GM18505 (cell line): Measurements from ENCODE around the gene UGT1A3.

Experiments used
- ATAC-seq: cut with Tn5 transposase; IDR thresholded peaks from one replicate; pipeline ENCODE4 v1.9.1; 2021; ENCODE audit not compliant: unreplicated experiment
- POLR2A ChIP-seq: IDR thresholded peaks from 4 replicates; pipeline ENCODE4 v1.6.1; 2011; ENCODE audit warnings: borderline replicate concordance; ENCODE audit not compliant: insufficient read depth, insufficient read length; ENCODE audit errors: extremely low read depth

Gene UGT1A3

DNA sequence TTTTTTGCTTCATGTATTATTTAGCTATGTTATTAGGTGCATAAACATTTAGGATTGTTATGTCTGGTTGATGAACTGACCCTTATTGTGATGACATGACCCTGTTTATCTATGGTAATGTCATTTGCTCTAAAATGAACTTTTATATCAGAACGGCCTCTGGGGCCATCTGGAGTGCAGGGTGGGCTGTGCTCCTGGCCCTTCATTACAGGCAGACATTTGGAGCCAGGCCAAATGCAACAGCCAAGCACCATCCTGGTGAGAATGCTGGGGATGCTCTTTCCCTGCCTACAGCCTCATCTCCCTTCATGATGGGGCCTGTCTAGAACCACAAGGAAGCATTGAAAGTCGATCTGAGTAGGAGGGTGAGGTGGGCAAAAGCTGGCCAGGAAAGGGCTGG lies 87.5 kb downstream of the UGT1A3 start:
- no peak for ATAC-seq
- TF ChIP-seq POLR2A = no peak

DNA sequence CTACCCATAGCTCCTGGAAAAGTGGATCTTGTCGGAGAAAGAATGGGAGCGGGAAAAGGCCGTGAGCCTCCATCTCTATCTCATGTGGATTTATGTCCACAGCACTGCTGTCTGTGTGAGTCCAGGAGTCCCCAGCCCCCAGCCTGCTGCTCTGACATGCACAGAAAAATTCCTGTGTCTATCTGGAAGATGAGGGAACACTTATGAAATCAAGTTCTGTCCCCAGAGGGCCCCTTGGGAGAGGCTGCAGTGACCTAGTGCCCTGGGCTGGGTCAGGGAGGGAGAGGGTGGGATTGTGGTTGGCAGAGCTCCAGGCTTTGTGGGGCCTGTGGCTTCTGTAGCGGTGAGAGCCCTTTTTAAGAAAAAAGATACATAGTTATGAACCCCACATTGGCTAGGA lies 87.9 kb downstream of the UGT1A3 start:
- TF ChIP-seq POLR2A = no peak
- ATAC-seq = no peak

DNA sequence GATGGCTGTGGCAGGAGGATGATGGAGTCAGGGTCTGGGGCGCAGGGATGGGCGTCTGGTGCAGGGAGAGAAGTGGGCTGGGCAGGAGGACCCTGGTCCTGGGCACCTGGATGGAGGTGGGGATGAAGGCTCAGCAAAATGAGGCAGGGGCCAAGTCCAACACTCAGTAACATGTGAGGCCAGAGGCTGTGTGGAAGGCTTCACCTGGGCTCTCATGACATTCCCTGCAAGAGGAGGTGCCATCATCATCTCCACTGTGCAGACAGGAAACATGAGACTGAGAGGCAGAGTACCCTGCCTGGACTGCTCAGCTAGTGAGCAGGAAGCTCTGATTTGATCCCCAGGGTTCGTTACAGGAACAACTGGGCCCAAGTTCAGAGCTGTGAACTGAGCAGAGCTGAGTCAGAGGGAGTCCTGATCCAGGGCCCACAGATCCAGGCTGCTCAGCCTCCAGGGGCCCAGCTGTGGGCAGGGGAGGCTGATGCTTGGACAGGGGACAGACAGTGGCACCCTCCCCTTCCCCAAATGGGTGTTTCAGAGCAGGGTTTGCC lies 88.6 kb downstream of the UGT1A3 start:
- TF ChIP-seq POLR2A = no peak
- ATAC-seq = no peak

DNA sequence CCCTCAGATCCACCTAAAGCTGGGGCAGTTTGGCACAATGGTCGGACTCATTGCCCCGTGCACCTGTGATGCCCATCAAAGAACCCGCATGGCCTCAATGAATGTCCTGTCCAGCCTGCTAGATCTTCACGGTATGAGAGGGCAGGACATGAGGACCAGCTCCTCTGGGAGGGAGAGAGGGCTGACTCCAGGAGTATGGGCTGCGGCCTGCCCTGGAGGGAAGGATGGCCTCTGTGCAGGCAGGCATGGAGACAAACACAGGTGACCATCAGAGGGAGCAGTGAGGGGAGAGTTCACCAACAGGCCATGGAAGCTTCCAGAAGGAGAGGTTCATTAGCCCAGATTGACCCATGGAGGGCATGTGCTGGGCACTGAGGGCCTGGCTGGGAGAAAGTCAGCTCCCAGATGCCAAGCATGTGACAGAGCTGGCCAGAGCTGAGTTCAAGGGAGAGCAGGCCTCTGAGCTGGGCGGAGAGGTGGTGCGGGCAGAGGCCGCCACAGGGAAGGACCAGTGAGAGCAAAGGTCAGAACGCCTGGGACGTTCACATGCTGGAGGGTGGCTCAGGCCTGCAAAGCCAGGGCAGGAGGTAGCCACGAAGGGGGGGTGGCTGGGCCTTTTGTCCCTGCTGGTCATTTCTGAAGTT lies 89.3 kb downstream of the UGT1A3 start:
- ATAC-seq = no peak
- TF ChIP-seq POLR2A = no peak

DNA sequence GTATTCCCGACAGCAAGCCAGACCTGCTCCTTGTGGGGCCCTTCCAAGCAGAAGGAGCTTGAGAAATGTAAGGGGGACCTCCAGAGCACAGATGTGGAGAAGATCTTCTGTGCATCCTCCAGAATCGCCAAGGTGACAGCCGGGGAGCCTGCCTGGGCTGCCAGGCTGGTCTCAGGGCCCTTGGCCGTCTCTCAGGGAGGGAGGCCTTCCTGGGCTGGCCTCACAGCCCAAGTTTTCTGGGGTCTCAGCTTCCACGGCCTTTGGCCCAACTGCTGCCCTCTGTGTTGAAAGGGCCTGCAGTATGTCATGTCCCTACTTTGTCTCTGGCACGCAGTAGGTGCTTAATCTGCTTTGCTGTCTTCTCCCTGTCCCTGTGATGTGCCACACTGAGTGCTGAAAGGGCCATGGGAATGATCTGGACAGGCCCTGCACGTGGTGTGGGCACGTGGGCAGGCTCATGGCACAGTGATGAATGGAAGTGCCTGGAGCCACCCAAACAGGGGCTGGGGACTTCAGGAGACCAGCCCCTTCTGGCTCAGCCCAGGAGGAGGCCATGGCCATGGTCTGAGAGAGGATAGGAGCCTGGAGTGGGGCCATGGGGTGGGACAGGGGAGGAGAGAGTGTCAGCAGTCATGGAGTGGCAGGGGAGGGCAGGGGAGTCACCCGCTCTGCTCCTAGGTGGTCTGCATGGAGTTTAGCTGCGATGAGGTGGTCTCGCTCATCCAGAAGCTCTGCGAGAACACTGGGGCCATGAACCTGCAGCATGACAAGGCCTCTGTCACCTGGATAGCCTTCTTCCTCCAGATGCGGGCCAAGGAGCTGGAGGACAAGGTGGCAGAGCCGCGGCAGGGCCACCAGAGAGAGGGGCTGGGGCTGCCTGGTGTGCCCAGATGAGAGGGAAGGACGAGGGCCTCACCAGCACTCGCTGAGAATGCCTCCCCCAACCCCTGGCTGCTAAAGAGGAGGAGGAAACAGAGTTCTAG lies 90.1 kb downstream of the UGT1A3 start:
- TF ChIP-seq POLR2A = no peak
- no peak for ATAC-seq

DNA sequence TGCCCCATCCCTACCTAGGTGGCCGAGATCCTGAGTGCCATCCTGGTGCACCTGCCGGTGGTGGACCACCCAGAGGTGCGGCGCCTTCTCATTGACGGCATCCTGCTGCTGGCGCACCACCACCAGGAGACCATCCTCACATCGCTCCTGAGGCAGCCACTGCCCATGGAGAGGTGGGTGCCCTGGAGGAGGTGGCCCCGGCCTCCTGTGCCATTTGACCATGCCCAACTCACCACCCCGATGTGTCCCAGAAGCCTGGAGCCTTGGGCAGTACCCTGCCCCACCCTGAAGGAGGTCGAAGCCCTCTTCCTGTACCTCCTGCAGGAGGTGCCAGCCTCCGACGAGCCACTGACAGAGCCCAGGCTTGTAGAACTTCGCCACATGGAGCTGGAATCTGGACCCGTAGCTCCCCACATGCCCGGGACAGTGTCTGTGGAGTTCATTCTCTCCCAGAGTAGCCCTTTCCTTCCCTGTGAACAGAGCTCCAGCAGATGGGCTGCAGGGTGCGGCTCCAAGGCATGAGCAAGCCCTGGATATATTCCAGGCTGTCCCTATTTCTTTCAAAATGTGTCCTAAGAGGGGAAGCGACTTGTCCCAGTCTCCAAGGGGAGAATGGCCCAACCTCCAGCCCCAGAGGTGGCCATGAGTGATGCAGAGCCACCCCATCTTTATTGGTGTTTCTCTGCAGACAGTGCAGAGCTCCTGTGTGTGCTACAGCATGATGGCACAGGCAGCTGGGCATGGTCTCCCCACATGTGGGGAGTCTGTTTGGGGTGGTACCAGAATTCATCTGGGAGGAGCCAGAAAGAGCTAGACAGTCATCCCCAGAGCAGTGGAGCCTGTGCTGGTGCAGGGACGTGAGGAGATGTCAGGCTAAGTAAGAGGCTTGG lies 91.3 kb downstream of the UGT1A3 start:
- no peak for TF ChIP-seq POLR2A
- ATAC-seq = no peak

DNA sequence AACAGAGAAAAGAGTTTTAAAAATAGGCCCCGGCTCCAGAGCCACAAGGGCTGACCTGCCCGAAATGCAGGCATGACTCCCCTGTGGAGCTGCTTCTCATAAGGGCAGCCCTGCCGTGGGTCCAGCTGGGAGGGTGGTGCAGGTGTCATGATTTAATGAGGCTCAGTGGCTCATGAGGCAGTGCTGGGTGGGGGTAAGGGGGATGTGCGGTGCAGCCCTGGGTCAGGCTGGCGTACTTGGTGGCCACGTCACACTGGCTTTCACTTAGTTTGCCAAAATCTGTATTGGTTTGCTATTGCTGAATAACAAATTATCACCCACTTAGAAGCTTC lies 91.9 kb downstream of the UGT1A3 start:
- ATAC-seq = no peak
- no peak for TF ChIP-seq POLR2A

DNA sequence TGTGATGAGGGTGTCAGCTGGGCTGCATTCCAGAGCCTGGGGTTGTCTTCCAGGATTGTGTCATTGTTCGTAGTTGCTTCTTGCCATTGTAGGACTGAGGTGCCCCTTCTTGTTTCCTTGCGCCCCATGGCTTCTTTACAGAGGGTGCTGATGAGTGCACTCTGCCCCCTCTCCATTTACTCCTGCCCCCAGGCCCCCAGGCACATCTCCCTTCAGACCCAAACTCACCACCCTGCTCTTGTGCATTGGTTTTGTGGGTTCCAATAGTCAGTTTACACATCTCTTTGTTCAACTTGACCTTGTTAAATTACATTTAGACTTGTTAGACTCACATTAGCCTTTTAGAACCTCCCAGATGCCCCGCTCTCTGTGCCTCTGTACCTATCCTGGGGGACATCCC lies 92.4 kb downstream of the UGT1A3 start:
- no peak for ATAC-seq
- no peak for TF ChIP-seq POLR2A

DNA sequence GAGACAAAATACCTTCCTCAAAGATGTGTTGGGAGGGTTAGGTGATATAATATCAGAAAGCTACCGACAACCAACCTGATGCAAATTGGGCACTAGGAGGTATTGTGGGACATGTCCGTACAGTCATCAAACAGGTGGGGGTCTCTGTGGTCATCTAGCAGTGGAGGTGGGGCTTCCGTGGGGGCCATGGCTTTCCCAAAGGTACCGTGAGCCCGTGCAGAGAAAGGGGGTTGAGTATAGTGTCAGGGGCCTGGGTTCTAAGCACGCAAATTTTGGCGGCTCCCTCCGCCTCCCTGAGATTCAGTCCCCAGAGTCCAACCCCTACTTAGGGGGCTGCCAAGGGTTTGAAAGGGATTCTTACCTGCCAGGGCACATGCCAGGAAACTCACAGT lies 92.9 kb downstream of the UGT1A3 start:
- TF ChIP-seq POLR2A = no peak
- ATAC-seq = no peak

DNA sequence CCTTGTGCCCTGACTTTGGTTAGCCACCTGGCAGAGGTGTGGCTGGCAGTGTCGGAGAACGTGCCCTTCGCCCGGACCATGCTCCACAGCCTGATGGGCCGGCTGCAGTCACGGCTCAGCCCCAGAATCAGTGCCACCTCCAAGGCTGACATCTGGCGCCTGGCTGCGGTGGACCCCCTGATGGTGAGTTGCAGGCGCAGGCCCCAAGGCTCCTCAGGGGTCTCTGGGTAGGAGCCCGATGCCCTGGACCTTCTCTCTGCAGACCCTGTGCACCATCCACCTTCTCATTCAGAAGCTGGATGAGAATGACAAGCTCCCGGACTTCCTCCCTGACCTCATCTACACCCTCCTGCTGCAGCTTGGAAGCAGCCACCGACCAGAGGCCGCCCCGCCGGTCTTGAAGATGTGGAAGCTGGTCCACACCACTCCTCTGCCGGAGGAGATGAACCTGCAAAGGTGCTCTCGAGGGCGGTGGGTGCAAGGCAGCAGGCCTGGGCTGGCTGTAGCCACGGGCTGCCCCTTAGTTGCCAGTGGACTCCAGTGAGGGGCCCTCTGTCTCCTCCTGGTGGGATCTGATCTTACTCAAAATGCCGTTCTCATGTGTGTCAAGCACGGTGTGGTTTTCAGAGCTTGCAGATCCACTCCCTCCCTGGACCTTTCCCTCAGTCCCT lies 93.4 kb downstream of the UGT1A3 start:
- ATAC-seq = no peak
- no peak for TF ChIP-seq POLR2A
